NOMO-1 treated with DMSO at 0.1 percent for 48 hours (cell line): ENCODE data around the gene DHRS1.

Experiments
- DNase-seq: peaks from one replicate; lab custom pipeline; 2025; ENCODE audit not compliant: unreplicated experiment; lab: John Stamatoyannopoulos, UW

DHRS1 gene

DNA sequence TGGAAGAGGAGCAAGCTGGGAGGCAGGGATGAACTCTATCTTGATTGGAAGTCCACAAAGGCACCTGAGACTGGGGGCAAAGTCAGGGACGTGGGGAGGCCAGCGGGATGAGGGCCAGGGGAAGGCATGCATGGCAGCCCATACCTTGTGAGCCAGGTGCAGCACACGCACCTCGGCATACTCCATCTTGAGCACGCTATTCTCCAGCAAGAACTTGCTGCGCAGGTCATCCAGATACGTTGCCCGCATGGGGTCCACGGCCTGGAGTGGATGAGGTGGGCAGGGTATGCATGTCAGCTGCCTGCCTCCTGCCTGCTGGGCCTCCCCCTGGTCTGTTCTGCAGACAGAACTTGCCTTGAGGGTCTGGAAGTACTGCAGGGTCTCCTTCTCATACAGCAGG, 32.1 kb downstream of the DHRS1 start:
- no peak for DNase-seq

DNA sequence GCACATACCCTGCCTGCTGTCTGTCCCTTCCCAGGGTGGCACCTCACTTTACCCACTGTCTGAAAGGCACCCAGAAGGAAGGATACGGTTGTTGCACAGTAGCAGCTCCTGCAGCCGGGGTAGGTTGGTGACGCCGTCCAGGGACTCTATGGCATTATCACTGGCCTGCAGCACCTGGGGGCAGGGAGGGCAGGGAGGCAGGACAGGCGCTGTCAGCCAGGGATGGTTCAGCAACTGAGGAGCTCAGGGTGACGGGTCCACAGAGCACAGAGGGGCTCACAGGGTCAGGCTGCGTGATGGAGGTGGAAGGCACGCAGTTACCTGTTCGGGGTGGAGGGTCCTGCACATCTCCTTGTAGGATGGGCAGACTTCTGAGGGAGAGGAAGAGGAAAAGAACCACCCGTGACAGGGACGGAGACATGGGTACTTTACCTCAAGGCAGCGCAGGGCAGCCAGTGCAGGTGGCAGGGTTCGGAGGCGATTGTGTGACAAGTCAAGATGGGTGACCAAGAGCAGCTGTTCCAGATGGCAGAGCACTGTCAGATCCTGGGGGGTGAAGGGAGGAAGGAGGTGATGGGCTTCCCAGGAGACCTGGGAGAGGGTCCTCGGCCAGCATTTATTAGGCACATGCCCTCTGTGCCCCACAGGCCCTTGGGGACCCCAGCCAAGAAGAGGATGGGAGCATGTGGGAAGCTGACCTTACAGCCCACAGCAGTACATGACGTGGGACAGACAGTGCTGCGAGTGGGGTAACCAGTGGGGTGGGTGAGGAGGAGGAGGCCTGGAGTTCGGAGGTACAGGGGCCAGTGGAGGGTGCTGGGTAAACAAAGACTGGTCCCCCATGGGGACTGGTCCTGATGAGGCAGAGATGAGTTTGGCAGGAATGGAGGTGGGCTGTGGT, 33.0 kb downstream of the DHRS1 start:
- DNase-seq = no peak

DNA sequence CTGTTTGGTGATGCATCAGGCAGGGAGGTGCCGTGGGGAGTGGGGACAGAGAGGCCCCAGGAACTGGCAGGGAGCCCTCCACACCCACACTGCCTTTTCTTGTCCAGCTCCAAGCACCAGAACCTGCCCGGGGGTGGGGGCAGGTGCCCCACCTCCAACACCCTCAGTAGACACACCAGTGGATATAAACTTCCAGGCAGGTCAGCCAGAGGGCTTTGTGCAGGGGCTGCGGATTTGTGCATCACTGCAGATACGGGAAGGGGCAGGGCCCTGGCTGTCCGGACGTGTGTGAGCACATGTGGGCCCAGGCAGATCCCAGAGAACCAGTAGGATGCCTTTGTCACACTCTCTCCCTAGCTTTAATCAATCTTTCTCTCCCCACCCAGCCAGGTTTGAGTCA, 35.3 kb downstream of the DHRS1 start:
- no peak for DNase-seq

DNA sequence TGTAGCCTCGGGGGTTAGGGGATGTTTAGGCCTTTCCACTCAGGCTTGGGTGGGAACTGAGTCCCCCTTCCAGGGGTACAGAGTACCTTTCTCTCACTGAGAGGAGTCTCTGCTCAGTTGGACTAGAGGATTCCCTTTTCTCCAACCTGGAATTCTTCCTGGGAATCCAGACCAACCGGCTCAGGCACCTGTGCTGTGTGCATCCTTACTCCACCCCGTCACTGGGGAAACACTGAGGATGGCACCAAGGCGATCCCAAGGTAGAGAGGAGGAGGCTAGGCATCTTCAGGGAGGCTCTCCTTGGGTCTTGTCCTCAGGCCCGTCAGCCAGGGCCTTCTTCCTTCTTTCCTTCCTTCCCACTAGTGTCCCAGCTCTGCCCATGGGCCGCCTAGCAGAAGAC, 35.7 kb downstream of the DHRS1 start:
- DNase-seq = no peak

DNA sequence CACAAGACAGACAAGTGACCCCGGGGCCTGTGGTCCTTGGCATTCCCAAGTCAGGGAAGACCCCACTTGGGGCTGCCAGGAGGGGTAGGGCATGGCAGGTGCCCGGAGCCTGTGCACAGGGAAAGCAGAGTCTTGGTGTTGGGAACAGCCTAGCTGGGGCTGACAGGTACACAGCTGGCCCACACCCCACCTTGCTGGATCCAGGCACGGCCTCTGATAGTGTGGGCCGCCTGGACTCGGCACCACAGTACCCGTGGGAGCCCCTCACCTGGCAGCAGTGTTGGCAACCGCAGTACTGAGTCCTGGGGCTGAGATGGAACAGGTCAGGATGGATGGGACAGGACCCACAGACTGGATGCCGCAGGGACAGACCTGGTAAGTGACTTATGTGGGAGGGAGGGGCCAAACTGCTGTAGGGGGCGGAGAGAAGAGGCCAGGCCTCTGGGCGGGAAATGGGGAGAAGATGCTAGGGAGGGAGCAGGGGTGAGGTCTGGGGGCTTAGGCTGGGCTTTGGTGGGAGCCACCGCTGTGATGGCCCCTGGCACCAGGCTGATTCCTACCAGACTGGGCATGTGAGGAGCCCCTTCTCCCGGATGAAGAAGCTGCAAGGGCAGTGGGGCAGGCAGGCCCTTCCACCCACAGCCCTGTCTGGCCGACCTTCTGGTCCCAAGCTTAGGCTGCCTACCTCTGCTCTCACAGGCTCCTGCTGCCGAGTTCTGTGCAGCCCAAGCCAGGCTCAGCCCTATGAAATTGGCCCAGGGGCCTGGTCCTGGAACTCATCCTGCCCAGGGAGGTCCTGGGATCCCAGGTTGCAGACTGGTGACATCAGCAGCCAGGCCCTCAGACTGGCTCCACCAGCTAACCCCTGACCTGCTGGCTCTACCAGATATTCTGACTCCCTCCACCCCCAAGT, 36.5 kb downstream of the DHRS1 start, which contains the start of gene TGM1:
TGM1 (minus strand) TSS at position 357 of the 913 bp plus-strand sequence. CDS start 825 bp downstream, outside the sequence.
- no peak for DNase-seq

DNA sequence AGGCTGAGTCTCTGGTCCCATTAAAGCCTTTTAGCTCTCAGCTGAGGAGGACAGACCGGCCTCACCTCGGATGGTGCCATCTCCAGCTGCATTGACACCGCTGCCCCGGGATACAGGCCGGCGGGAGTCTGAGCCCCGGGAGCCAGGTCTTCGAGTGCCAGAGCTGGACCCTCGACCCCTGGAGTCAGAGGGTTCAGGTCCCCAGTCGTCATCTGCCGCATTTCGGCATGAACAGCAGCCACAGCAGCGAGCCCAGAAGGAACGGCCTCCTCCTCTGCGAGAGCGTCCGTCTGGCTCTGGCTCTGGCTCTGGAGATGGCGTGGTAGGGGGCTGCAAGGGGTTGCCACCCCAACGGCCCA, 37.6 kb downstream of the DHRS1 start:
- no peak for DNase-seq

DNA sequence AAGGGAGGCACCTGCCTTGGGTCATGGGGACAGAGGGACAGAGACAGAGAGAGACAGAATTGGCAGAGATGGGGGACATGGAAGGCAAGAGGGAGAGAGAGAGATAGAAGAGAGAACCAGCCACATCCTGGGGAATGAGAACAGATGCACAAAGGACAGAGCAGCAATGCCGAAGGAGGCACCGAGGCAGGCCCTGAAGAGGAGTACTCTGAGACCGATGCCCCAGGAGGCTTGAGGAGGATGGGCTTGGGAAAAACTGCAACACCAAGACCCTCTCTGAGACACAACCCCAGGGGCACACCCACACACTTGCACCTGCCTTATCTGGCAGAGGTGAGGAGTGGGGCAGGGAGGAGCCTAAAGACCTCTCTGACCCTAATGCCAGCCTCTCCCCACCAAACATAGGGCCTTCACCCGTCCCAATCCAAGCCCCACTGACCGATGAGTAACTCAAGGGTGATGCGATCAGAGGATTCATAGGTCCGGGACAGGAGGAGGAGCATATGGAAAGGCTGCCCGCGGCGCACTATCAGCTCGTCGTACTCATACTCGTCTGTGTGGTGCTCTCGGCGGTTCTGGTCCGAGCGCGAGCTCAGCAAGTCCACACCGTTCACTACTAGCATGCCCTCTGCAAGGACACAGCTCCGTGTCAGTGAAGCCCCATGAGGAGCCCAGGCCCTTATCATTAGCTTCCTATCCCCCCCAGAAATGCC, 38.2 kb downstream of the DHRS1 start:
- DNase-seq = no peak

DNA sequence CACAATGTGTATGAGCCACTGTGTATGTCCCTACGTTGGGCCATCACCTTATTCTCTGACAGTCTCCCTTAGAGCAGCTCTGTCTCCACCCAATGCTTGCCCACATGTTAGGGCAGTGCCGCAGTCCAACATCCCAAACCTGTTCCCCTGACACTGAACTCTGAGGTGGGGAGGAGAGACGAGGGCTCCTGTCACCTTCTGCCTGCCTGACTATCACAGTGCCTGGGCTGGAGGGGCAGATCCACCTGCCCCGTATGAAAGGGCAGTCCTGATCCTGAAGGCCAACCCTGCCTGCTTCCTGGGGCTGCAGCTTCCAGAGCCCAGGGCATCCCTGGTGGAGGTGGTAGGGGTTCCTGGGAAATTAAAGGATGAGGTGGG, 38.8 kb downstream of the DHRS1 start:
- no peak for DNase-seq

DNA sequence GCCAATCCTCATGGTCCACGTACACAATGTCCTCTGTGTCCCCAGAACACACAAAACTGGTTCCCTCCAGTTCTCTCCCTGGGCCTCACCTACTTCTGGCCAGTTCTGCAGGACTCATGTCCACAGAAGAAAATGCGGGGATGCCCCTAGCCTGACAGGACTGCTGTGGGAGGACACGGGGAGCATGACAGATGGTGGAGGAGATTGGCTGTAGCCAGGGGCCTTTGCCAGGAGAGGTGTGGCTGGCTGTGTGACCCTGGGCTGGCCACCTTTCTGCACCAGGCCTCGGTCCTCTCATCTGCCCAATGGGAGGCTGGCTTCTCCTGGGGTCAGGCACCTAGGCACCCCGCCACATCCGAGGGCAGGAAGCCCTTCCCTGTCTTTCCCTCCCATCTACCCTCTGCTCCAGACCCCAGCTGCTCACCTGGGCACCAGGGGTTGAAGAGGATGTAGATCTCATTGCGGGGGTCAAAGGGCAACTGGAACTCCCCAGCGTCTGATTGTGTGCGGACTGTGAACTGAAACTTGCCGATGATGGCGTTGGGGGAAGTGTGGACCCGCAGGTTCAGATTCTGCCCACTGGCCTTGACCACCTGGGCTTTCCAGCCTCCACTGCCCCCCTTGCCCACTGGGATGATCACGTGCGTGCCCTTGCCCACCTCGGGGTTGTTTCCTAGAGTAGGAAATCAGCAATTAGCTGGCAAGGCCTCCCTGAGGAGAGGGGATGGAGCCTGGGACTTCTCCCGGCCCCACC, 39.4 kb downstream of the DHRS1 start:
- no peak for DNase-seq

DNA sequence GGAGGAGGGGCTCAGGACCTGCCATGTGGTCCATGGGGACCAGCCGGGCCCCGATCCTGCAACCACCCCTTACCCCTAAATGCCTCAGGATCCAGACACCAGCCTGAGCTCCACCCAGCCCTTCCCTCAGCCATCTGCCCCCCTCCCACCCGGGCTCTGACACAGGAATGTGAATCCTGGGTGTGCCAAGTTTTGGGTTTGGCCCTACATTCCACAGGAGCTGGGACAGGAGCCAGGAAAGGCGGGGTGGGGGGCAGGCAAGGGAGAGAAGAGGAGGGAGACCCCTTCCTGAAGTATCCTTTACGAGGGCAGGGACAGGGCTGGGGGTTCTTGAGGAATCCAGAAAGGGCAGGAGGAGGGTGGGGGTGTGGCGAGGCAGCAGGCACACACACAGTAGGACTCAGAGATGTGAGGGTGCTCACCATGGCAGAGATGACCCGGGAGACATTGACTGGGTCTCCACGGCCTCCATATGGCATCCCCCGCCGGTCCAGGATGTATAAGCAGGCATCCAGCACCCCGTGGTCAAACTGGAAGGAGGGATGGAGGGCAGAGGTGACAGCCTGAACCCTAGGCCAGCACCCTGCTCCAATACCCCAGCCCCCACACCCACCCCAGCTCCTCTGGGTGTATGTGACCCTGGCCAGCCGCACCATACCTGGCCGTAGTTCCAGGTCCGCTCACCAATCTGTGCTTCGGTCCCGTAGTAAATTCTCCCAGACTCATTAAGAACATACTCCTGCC, 40.1 kb downstream of the DHRS1 start:
- no peak for DNase-seq

DNA sequence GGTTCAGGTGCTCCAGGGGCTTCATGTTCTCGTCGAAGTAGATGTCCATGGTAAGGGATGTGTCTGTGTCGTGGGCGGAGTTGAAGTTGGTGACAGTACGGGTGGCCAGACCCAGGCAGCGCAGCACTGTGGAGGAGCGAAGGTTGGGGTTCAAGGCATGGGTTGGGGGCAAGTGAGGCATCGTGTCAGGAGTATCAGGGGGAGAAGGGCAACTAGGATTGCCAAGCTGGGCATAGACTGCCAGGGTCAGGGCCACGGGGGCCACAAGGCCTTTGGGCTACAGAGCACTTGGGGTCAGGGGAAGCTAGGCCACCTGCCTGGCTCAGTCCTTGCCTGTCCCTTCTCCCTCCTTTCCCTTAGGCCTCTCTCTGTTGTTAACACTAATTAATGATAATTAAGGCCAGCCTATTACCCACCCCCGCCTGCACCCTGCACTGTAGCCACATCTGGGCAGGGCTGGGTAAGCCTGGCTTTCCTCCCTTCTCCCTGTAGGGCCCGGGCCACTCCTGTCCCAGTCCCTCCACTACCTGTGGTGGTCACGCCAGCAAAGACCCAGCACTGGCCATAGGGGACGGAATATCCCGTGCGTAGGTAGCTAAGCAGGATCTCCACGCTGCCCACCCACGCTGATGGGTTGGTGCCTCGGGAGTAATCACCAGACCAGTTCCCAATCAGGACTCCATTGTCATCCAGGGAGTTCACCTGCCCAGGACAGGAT, 40.9 kb downstream of the DHRS1 start:
- no peak for DNase-seq

DNA sequence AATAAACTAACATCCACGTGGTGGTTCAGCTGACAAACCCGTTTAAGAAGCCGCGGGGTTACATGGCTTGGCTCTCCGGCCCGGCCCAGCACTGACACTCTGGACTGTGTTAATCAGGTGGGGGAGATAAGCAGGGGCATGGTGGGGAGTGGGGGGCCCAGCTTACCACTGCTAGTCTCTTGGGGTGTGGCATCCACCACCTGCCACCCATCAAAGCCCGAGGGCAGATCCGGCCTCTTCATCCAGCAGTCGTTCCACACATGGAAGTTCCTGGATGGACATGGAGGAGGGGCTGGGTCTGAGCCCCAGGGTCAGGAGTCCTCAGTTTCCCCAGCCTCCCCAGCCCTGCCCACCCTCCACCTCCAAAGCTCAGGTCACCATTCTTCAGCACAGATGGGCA, 41.5 kb downstream of the DHRS1 start:
- DNase-seq = no peak

DNA sequence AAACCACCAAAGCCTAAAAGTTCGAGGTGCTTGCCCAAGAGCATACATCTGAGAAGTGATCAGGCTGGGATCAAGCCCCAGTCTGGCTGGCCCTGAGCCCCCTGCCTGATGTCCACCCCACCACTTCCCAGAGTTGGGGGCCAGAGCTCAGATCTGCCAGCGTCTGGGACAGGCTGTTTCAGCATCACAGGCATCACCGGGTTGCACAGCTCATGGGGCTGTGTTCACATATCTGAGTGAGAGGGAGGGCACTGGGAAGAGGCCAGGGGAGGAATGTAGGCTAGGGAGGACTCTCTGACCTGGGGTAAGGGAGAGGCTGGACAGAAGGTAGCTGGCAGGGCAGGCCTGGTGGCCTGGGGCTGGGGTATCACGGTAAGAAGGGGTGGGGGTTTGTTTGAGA, 42.6 kb downstream of the DHRS1 start:
- DNase-seq = no peak

DNA sequence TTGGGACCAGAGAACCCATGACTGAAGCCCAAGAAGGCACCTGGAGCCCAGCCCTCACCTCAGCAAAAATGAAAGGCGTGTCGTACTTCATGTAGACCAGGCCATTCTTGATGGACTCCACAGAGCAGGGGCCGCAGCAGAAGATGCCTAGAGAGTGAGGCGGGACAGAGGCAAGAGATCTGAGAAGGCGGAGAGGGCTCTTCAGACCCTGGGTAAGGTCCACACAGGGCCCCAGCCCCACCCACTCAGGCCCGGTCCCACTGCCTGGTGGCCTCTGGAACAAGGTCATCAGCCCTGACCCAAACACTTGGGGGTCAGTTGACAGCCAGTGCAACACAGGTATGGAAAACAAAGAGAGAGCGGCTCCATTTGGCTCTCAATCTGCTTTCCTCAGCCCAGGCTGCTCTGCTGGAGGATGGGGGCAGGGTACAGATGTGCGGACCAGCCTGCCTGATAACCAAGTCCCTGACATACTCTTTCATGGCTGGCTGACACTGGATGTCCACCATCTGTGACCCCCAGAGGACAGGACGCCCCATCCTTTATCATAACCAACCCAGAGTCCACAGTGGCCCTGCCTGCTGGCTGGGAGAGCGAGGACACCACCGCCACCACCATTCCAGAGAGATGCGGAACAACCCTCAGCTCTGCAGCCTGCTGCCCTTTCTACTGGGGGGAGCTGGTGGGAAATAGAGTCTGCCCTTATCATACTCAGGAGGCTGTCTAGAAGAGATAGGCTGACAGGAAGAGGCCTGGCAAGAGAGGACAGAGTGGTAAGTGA, 43.5 kb downstream of the DHRS1 start:
- DNase-seq = no peak

DNA sequence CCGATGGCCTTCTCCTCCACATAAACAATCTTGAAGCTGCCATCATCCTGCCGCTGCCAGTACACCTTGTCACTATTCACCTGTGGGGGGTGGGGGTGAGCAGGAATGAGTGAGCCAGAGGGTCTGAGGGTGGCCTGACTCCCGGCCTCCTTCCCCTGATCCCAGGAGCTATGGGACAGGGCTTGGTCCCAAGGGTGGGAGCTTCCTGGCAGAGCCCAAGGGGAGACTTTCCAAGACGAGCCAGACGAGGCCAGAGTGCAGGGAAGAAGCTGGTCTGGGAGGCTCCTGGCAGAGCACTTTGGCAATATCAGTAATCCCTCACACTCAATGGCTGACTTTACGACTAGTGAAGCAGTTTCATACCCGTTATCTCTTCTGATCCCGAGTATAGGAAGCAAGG, 44.1 kb downstream of the DHRS1 start:
- DNase-seq = no peak

DNA sequence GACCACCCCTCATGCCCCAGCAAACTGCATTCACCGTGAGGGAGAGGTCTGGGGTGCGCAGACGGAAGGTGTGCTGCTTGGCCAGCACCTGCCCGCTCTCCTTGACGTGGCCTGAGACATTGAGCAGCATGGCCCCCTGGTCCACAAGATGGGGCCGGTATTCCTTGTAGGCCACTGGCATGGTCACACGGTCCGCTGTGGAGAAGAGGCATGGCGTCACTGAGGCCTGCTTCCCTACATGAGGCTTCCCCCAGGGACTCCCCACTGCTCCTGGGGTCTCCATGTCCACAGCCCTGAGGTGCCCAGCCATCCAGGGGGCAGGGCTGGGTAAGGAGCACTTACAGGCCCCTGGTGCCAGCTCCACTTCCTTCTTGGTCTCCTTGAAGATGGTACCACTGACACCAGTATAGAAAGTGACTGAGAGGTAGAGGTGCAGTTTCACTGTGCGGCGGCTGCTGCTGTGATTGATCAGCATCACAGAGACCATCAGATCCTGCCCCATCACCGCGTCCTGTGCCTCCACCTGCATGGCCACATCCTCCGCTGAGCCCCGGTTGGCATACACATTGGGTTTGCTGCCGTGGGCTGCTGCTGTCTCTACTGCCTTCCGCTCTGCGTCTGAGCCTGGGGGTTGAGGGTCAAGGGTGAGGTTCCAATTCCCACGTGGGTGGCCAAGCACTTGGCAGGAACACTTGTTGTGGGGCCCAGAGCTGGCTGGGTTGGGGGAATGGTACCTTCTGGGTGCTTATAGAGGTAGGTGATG, 44.8 kb downstream of the DHRS1 start:
- no peak for DNase-seq

DNA sequence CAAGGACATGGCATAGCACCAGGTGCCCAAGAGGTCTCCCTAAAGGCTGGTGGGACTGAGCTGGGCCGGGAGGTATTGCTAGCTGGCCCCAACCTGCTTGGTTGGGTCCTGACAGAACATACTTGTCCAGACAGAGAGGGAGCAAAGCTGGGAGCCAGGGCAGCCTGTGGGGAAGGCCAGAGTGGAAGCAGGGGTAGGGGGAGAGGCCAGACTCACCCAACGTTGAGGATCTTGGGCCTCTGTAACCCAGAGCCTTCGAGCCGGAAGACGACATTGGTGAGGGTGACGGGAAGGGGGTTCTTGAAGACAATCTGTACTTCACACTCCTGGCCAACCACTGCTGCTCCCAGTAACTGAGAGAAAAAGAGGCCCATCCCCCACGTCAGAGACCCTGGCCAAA, 45.6 kb downstream of the DHRS1 start:
- no peak for DNase-seq
